K562 (cell line): Measurements from ENCODE around the gene ROR2. TPM values are rescaled to one million over a fixed set of nuclear protein-coding genes. Genes with fewer than 3 reads are reported as not detected.

Source experiments
- BRCA1 ChIP-seq, 2 experiments: fragments of 450-650 bp in 1 of 2; sonication (generic) in 1 of 2; formaldehyde crosslinking in 1 of 2; IDR thresholded peaks; 2 replicates each; pipeline versions ENCODE4 v1.5.0 to v1.6.1; 2017 to 2020; ENCODE audit warnings: mild to moderate bottlenecking in 1 of 2, missing genetic modification reagents in 1 of 2
- DIDO1 ChIP-seq: fragments of 450-650 bp; IDR thresholded peaks from 2 replicates; pipeline ENCODE4 v1.6.1; 2016; ENCODE audit warnings: low read depth, missing biosample characterization, missing genetic modification characterization
- KDM1A ChIP-seq, 2 experiments: fragments of 450-650 bp; IDR thresholded peaks; 2 replicates each; pipeline ENCODE4 v1.6.1; 2016; ENCODE audit warnings: mild to moderate bottlenecking in 2 of 2
- PCBP1 ChIP-seq: fragments of 200-400 bp; formaldehyde crosslinking; IDR thresholded peaks from 2 replicates; pipeline ENCODE4 v1.6.1; 2018; ENCODE audit warnings: mild to moderate bottlenecking, low read depth, low read length; ENCODE audit not compliant: poor library complexity, severe bottlenecking
- PURB ChIP-seq: sonication (generic); formaldehyde crosslinking; IDR thresholded peaks from 2 replicates; pipeline ENCODE4 v1.9.0; 2021; ENCODE audit warnings: low read depth, mild to moderate bottlenecking, missing genetic modification reagents
- SIN3B ChIP-seq: fragments of 450-650 bp; IDR thresholded peaks from 2 replicates; pipeline ENCODE4 v1.6.1; 2017; ENCODE audit warnings: low read depth, mild to moderate bottlenecking, moderate library complexity
- SRF ChIP-seq, 2 experiments: fragments of 250-450, 450-650 bp in 1 of 2; sonication (Bioruptor Pico) in 1 of 2; sonication (generic) in 1 of 2; formaldehyde crosslinking; IDR thresholded peaks; 2 replicates each; pipeline versions ENCODE4 v1.5.0 to v1.5.1; 2020 to 2022; ENCODE audit warnings: mild to moderate bottlenecking in 1 of 2, missing genetic modification reagents in 1 of 2
- TEAD1 ChIP-seq, 2 experiments: fragments of 450-650 bp in 1 of 2; sonication (generic) in 1 of 2; formaldehyde crosslinking; IDR thresholded peaks; 2 replicates each; pipeline versions ENCODE4 v1.4.0 to v1.8.0; 2020 to 2022; ENCODE audit warnings: mild to moderate bottlenecking in 2 of 2, missing genetic modification reagents in 1 of 2
- ZBTB17 ChIP-seq: fragments of 450-650 bp; formaldehyde crosslinking; IDR thresholded peaks from 2 replicates; pipeline ENCODE4 v1.4.0; 2020; ENCODE audit warnings: mild to moderate bottlenecking
- ZKSCAN1 ChIP-seq: fragments of 150-350 bp; IDR thresholded peaks from 2 replicates; pipeline ENCODE4 v1.6.1; 2016; ENCODE audit warnings: low read depth, low read length
- ZNF12 ChIP-seq: sonication (generic); formaldehyde crosslinking; IDR thresholded peaks from 2 replicates; pipeline ENCODE4 v1.4.0; 2020; ENCODE audit warnings: mild to moderate bottlenecking, missing genetic modification reagents
- ZNF263 ChIP-seq: sonication (generic); formaldehyde crosslinking; IDR thresholded peaks from 2 replicates; pipeline ENCODE4 v1.8.0; 2022; ENCODE audit warnings: mild to moderate bottlenecking, missing genetic modification reagents, borderline replicate concordance
- ZNF347 ChIP-seq: fragments of 450-650 bp; formaldehyde crosslinking; IDR thresholded peaks from 2 replicates; pipeline ENCODE4 v1.4.0; 2020; ENCODE audit warnings: low read depth, mild to moderate bottlenecking, moderate library complexity
- polyA plus RNA-seq, 8 experiments: library from polyadenylated mRNA; depleted of rRNA in 4 of 8; stranded (reverse) in 5 of 8; unstranded in 3 of 8; fragments of >200 nt; fragmentation: Nextera tagmentation in 2 of 8; fragmentation: Illumina TruSeq in 1 of 8; extraction: Ambion mirVana in 2 of 8; extraction: Trizol in 1 of 8; gene quantifications; 2 replicates each; pipeline versions ENCODE4 v1.2.1 to v1.2.3, GENCODE V29; 2011 to 2014; ENCODE audit warnings: inconsistent platforms in 1 of 8, missing spikeins in 1 of 8
- total RNA-seq, 7 experiments: library from RNA; depleted of rRNA in 6 of 7; stranded (reverse); fragments of >200 nt in 6 of 7; fragmentation: Illumina TruSeq in 2 of 7; extraction: Trizol in 2 of 7; gene quantifications; 2 replicates each; pipeline versions ENCODE4 v1.2.1 to v1.2.3, GENCODE V29; 2011 to 2021; ENCODE audit warnings: low replicate concordance in 1 of 7
- TF ChIP-seq, protein P1 (sequence below), 2 experiments: fragments of 450-650 bp; conservative IDR thresholded peaks; 2 replicates each; pipeline ENCODE4 v1.6.1; 2017; ENCODE audit warnings: mild to moderate bottlenecking in 2 of 2, moderate library complexity in 2 of 2
- TF ChIP-seq, protein P2 (sequence below): fragments of 450-650 bp; formaldehyde crosslinking; IDR thresholded peaks from 2 replicates; pipeline ENCODE4 v1.4.0; 2020; ENCODE audit warnings: mild to moderate bottlenecking, moderate library complexity
- TF ChIP-seq, protein P3 (sequence below): sonication (generic); formaldehyde crosslinking; IDR thresholded peaks from 2 replicates; pipeline ENCODE4 v1.8.0; 2022; ENCODE audit warnings: mild to moderate bottlenecking, low read depth, missing genetic modification reagents
- TF ChIP-seq, protein P4 (sequence below): sonication (generic); formaldehyde crosslinking; IDR thresholded peaks from 2 replicates; pipeline ENCODE4 v1.9.0; 2022; ENCODE audit warnings: mild to moderate bottlenecking, missing genetic modification reagents
- TF ChIP-seq, protein P5 (sequence below): fragments of 150-350 bp; IDR thresholded peaks from 2 replicates; pipeline ENCODE4 v1.6.1; 2014; ENCODE audit warnings: low read depth, mild to moderate bottlenecking, low read length, borderline replicate concordance

The ROR2 gene
- total and polyA plus RNA-seq, 9 of the 15 experiments (the other 6 are each of a cell fraction or from before 2014, with no cell fraction given): 5.6 to 33.8 (median 15.3) TPM

DNA sequence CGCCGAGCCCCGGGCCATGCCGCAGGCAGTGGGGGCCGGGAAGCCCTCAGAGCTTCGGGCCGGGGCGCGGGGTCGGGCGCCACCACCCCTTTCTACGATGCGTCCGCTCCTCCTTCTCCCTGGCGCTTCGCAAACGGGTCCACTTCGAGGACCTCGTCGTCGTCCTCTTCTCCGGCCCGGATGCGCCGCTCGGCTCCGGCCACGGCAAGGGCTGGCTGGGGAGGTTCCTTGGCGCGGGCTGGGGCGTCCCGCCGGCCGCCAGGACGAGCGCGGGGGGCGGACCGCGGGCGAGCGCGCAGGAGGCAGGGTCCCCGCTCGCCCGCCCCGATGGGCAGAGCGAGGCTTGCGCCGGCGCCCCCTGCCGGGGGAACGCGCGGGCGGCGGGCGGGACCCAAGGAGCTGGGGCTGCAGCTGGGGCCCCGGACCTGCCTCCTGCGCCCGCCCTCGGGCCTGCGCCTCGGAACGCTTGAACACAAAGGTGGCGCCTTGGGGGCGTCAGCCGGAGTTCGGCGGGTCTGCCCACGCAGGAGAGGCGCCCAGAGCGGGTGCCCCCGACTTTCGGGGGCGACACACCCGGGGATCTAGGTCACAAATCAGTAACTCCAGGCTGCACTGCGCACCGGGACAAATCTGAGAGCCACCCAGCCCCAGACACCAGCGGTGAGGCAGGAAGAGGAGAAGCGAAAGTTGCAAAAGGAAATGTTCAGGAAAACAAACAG, at the start of gene ROR2 (continued):
- TF ChIP-seq, protein P1, sequence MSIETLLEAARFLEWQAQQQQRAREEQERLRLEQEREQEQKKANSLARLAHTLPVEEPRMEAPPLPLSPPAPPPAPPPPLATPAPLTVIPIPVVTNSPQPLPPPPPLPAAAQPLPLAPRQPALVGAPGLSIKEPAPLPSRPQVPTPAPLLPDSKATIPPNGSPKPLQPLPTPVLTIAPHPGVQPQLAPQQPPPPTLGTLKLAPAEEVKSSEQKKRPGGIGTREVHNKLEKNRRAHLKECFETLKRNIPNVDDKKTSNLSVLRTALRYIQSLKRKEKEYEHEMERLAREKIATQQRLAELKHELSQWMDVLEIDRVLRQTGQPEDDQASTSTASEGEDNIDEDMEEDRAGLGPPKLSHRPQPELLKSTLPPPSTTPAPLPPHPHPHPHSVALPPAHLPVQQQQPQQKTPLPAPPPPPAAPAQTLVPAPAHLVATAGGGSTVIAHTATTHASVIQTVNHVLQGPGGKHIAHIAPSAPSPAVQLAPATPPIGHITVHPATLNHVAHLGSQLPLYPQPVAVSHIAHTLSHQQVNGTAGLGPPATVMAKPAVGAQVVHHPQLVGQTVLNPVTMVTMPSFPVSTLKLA (conservative IDR thresholded peaks at IDR 0.05): no peak; a peak in 1 of 4 replicates
- TF ChIP-seq BRCA1 (IDR thresholded peaks at IDR 0.05): no peak
- TF ChIP-seq BRCA1 (CRISPR knock-in tag; IDR thresholded peaks at IDR 0.05): no peak
- TF ChIP-seq ZKSCAN1: no peak
- TF ChIP-seq SIN3B: peak; percentile 50; the same call in 1 of the 2 replicates
- TF ChIP-seq, protein P2, sequence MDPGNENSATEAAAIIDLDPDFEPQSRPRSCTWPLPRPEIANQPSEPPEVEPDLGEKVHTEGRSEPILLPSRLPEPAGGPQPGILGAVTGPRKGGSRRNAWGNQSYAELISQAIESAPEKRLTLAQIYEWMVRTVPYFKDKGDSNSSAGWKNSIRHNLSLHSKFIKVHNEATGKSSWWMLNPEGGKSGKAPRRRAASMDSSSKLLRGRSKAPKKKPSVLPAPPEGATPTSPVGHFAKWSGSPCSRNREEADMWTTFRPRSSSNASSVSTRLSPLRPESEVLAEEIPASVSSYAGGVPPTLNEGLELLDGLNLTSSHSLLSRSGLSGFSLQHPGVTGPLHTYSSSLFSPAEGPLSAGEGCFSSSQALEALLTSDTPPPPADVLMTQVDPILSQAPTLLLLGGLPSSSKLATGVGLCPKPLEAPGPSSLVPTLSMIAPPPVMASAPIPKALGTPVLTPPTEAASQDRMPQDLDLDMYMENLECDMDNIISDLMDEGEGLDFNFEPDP: no peak
- TF ChIP-seq, protein P3, sequence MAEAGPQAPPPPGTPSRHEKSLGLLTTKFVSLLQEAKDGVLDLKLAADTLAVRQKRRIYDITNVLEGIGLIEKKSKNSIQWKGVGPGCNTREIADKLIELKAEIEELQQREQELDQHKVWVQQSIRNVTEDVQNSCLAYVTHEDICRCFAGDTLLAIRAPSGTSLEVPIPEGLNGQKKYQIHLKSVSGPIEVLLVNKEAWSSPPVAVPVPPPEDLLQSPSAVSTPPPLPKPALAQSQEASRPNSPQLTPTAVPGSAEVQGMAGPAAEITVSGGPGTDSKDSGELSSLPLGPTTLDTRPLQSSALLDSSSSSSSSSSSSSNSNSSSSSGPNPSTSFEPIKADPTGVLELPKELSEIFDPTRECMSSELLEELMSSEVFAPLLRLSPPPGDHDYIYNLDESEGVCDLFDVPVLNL: no peak
- no peak for TF ChIP-seq PCBP1
- TF ChIP-seq PURB (CRISPR knock-in tag): no peak
- no peak for TF ChIP-seq TEAD1 (CRISPR knock-in tag; IDR thresholded peaks at IDR 0.05)
- TF ChIP-seq SRF (CRISPR knock-in tag; IDR thresholded peaks at IDR 0.05): no peak
- TF ChIP-seq DIDO1 (tag): no peak
- TF ChIP-seq KDM1A (IDR thresholded peaks at IDR 0.05): no peak
- TF ChIP-seq ZNF263 (CRISPR knock-in tag): peak; percentile 53; the same call in 1 of the 2 replicates
- no peak for TF ChIP-seq ZNF347 (CRISPR knock-in tag)
- TF ChIP-seq ZBTB17 (CRISPR knock-in tag): no peak
- TF ChIP-seq, protein P4, sequence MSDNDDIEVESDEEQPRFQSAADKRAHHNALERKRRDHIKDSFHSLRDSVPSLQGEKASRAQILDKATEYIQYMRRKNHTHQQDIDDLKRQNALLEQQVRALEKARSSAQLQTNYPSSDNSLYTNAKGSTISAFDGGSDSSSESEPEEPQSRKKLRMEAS (CRISPR knock-in tag): no peak
- TF ChIP-seq, protein P5, sequence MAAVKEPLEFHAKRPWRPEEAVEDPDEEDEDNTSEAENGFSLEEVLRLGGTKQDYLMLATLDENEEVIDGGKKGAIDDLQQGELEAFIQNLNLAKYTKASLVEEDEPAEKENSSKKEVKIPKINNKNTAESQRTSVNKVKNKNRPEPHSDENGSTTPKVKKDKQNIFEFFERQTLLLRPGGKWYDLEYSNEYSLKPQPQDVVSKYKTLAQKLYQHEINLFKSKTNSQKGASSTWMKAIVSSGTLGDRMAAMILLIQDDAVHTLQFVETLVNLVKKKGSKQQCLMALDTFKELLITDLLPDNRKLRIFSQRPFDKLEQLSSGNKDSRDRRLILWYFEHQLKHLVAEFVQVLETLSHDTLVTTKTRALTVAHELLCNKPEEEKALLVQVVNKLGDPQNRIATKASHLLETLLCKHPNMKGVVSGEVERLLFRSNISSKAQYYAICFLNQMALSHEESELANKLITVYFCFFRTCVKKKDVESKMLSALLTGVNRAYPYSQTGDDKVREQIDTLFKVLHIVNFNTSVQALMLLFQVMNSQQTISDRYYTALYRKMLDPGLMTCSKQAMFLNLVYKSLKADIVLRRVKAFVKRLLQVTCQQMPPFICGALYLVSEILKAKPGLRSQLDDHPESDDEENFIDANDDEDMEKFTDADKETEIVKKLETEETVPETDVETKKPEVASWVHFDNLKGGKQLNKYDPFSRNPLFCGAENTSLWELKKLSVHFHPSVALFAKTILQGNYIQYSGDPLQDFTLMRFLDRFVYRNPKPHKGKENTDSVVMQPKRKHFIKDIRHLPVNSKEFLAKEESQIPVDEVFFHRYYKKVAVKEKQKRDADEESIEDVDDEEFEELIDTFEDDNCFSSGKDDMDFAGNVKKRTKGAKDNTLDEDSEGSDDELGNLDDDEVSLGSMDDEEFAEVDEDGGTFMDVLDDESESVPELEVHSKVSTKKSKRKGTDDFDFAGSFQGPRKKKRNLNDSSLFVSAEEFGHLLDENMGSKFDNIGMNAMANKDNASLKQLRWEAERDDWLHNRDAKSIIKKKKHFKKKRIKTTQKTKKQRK: no peak
- no peak for TF ChIP-seq ZNF12
